Osteoblast (primary cell): ENCODE results near the gene CAMTA1. TPM values are rescaled to one million over a fixed set of nuclear protein-coding genes. Genes with fewer than 3 reads are reported as not detected.

Experiments used
- DNase-seq: peaks from one replicate; pipeline ENCODE4 v3.0.0; 2011; ENCODE audit warnings: low spot score, mixed read lengths; ENCODE audit not compliant: insufficient read length; ENCODE audit errors: missing footprints
- H2AFZ ChIP-seq: 2 replicates; pipeline ENCODE4 v1.6.0; 2011; ENCODE audit warnings: mild to moderate bottlenecking, low read length
- H3K27ac ChIP-seq: 2 replicates; pipeline ENCODE4 v1.5.1; 2011; ENCODE audit warnings: mild to moderate bottlenecking, low read depth, low read length, moderate library complexity
- H3K27me3 ChIP-seq: 2 replicates; pipeline ENCODE4 v1.6.0; 2012; ENCODE audit warnings: mild to moderate bottlenecking, control low read depth, inconsistent platforms, low read length, moderate library complexity; ENCODE audit not compliant: insufficient read depth
- H3K36me3 ChIP-seq: 2 replicates; pipeline ENCODE4 v1.5.1; 2011; ENCODE audit warnings: mild to moderate bottlenecking, low read length, control low read depth, moderate library complexity; ENCODE audit not compliant: insufficient read depth
- H3K4me1 ChIP-seq: 2 replicates; pipeline ENCODE4 v1.5.1; 2011; ENCODE audit warnings: mild to moderate bottlenecking, low read length, control low read depth, moderate library complexity; ENCODE audit not compliant: insufficient read depth
- H3K4me2 ChIP-seq: 2 replicates; pipeline ENCODE4 v1.6.0; 2011; ENCODE audit warnings: mild to moderate bottlenecking, low read length; ENCODE audit not compliant: insufficient read depth
- H3K4me3 ChIP-seq: fragments of 200-600 bp; sonication (generic); 3 replicates; pipeline ENCODE4 v1.5.1; 2012; ENCODE audit warnings: mild to moderate bottlenecking, low read length, inconsistent platforms; ENCODE audit not compliant: insufficient read depth
- H3K79me2 ChIP-seq: 2 replicates; pipeline ENCODE4 v1.6.0; 2012; ENCODE audit warnings: mild to moderate bottlenecking, low read length, control low read depth, inconsistent platforms; ENCODE audit not compliant: insufficient read depth
- H3K9me3 ChIP-seq: 2 replicates; pipeline ENCODE4 v1.5.1; 2011; ENCODE audit warnings: low read depth, low read length, control low read depth
- H4K20me1 ChIP-seq: 2 replicates; pipeline ENCODE4 v1.6.0; 2012; ENCODE audit warnings: mild to moderate bottlenecking, low read length, control low read depth; ENCODE audit not compliant: insufficient read depth
- CTCF ChIP-seq: IDR thresholded peaks from 2 replicates; pipeline ENCODE4 v1.5.1; 2011; ENCODE audit warnings: mild to moderate bottlenecking, low read depth, low read length, moderate library complexity; ENCODE audit errors: extremely low read depth
- total RNA-seq: library from RNA; depleted of rRNA; stranded (reverse); fragments of >200 nt; gene quantifications from 2 replicates; pipeline ENCODE4 v1.2.3, GENCODE V29; 2012

CAMTA1 gene
- total RNA-seq, 1 donor, result 47.4 TPM

GRCh38 chr1:7107109-7107830 is 322.0 kb downstream of the CAMTA1 start:
- Histone ChIP-seq H3K79me2 (no peaks in the 10 kb centered on the region), H3K4me1 (no peaks in the 10 kb centered on the region), H2AFZ (no peak overlapping the region), H3K27me3 (peaks cover 7% of the 10 kb centered on the region), H3K36me3 (no peaks in the 10 kb centered on the region), H3K4me3 (no peak overlapping the region), H3K9me3 (no peaks in the 10 kb centered on the region), H3K27ac (no peak overlapping the region), H3K4me2 (no peak overlapping the region), H4K20me1 (no peaks in the 10 kb centered on the region)
- no peak for TF ChIP-seq CTCF
- no peak for DNase-seq

GRCh38 chr1:7108251-7108650 is 323.0 kb downstream of the CAMTA1 start:
- TF ChIP-seq CTCF, result no peak
- Histone ChIP-seq H2AFZ (no peak overlapping the region), H3K27me3 (peaks cover 9% of the 10 kb centered on the region), H3K79me2 (no peaks in the 10 kb centered on the region), H3K4me1 (no peaks in the 10 kb centered on the region), H3K4me3 (no peak overlapping the region), H3K27ac (no peak overlapping the region), H3K36me3 (no peaks in the 10 kb centered on the region), H3K9me3 (no peaks in the 10 kb centered on the region), H4K20me1 (no peaks in the 10 kb centered on the region), H3K4me2 (no peak overlapping the region)
- DNase-seq, result no peak

- H4K20me1 ChIP-seq, result no peaks in the 10 kb centered on the region
- TF ChIP-seq CTCF, result no peak
- H3K27me3 ChIP-seq, result peaks cover 9% of the 10 kb centered on the region
- no peak overlapping the region for H3K4me3 ChIP-seq
- no peaks in the 10 kb centered on the region for H3K36me3 ChIP-seq
- H3K9me3 ChIP-seq, result no peaks in the 10 kb centered on the region
- no peaks in the 10 kb centered on the region for H3K79me2 ChIP-seq
- no peak for DNase-seq
- no peak overlapping the region for H2AFZ ChIP-seq
- no peaks in the 10 kb centered on the region for H3K4me1 ChIP-seq
- H3K27ac ChIP-seq, result no peak overlapping the region
- H3K4me2 ChIP-seq, result no peak overlapping the region
Observed at GRCh38 chr1:7109901-7110300, 324.6 kb downstream of the CAMTA1 start.

- Histone ChIP-seq H3K27me3 (peaks cover 9% of the 10 kb centered on the region), H3K27ac (no peak overlapping the region), H3K4me1 (no peaks in the 10 kb centered on the region), H3K79me2 (no peaks in the 10 kb centered on the region), H3K4me3 (no peak overlapping the region), H2AFZ (no peak overlapping the region), H4K20me1 (no peaks in the 10 kb centered on the region), H3K36me3 (no peaks in the 10 kb centered on the region), H3K9me3 (no peaks in the 10 kb centered on the region), H3K4me2 (no peak overlapping the region)
- TF ChIP-seq CTCF, result no peak
- DNase-seq, result no peak
Observed at GRCh38 chr1:7110321-7110720, 325.1 kb downstream of the CAMTA1 start.
